Skeletal muscle satellite cell (primary cell): ENCODE results near the gene DDX50.
A peak's percentile ranks its signal among the peaks of the same experiment; 100 is the strongest.
"Not testable (repeated sequence)": the region's sequence is repeated elsewhere in the genome, so short reads cannot be mapped to it uniquely, and the experiment has no call there.

Source experiments
- H3K27me3 ChIP-seq: 2 replicates; pipeline ENCODE4 v1.7.0; 2013; ENCODE audit warnings: low read length; ENCODE audit not compliant: control insufficient read depth, insufficient read depth
- H3K36me3 ChIP-seq: 2 replicates; pipeline ENCODE4 v1.7.0; 2013; ENCODE audit warnings: mild to moderate bottlenecking, control low read depth, low read length; ENCODE audit not compliant: insufficient read depth
- H3K4me1 ChIP-seq: 2 replicates; pipeline ENCODE4 v1.7.0; 2013; ENCODE audit warnings: low read length; ENCODE audit not compliant: control insufficient read depth, insufficient read depth
- H3K4me2 ChIP-seq: 2 replicates; pipeline ENCODE4 v1.7.0; 2013; ENCODE audit warnings: mild to moderate bottlenecking, low read length
- H3K4me3 ChIP-seq: 2 replicates; pipeline ENCODE4 v1.7.0; 2013; ENCODE audit warnings: low read length
- H3K9ac ChIP-seq: 2 replicates; pipeline ENCODE4 v1.7.0; 2013; ENCODE audit warnings: mild to moderate bottlenecking, low read depth, low read length, moderate library complexity
- H3K9me3 ChIP-seq: replicated peaks from 2 replicates; pipeline ENCODE4 v1.7.0; 2013; ENCODE audit warnings: mild to moderate bottlenecking, control low read depth, low read length

DDX50 gene

GRCh38 chr10:68924593-68924992 lies 23.5 kb downstream of the DDX50 start:
- H3K27me3 ChIP-seq: no peaks in the 10 kb centered on the region
- H3K4me3 ChIP-seq: no peak overlapping the region
- no peak overlapping the region for H3K9ac ChIP-seq
- no peak overlapping the region for H3K4me2 ChIP-seq
- H3K36me3 ChIP-seq: peaks cover 6% of the 10 kb centered on the region
- H3K9me3 ChIP-seq: no peaks in the 10 kb centered on the region
- H3K4me1 ChIP-seq: peaks cover 3% of the 10 kb centered on the region

DNA sequence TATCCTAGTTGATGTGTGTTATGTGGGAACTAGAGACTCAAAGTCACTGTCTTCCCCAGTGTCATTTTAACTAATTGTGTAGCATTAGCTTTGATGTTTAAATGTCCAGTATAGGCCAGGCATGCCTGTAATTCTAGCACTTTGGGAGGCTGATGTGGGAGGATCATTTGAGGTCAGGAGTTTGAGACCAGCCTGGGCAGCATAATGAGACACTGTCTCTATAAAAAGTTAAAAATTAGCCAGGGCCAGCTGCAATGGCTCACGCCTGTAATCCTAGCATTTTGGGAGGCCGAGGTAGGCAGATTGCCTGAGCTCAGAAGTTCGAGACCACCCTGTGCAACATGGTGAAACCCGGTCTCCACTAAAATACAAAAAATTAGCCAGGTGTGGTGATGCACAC lies 24.4 kb downstream of the DDX50 start:
- no peak overlapping the region for H3K4me3 ChIP-seq
- H3K9me3 ChIP-seq: no peaks in the 10 kb centered on the region
- H3K36me3 ChIP-seq: peaks cover 6% of the 10 kb centered on the region
- peaks cover 3% of the 10 kb centered on the region for H3K4me1 ChIP-seq
- no peak overlapping the region for H3K4me2 ChIP-seq
- no peaks in the 10 kb centered on the region for H3K27me3 ChIP-seq
- H3K9ac ChIP-seq: no peak overlapping the region

DNA sequence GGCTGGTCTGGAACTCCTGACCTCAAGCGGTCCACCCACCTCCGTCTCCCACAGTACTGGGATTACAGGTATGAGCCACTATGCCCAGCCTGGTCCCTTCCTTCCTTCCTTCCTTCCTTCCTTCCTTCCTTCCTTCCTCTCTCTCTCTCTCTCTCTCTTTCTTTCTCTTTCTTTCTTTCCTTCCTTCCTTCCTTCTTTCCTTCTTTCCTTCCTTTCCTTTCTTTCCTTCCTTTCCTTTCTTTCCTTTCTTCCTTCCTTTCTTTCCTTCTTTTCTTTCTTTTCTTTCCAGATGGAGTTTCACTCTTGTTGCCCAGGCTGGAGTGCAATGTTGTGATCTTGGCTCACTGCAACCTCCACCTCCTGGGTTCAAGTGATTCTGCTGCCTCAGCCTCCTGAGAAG lies 28.0 kb downstream of the DDX50 start:
- H3K4me2 ChIP-seq, H3K27me3 ChIP-seq, H3K9ac ChIP-seq, H3K4me1 ChIP-seq, H3K4me3 ChIP-seq, H3K9me3 ChIP-seq: not testable (repeated sequence)
- peaks cover 18% of the 10 kb centered on the region for H3K36me3 ChIP-seq

- H3K9ac ChIP-seq, H3K4me1 ChIP-seq, H3K4me3 ChIP-seq, H3K9me3 ChIP-seq, H3K4me2 ChIP-seq, H3K27me3 ChIP-seq: not testable (repeated sequence)
- H3K36me3 ChIP-seq: peaks cover 22% of the 10 kb centered on the region
Measured at GRCh38 chr10:68929888-68930287, 28.8 kb downstream of the DDX50 start.

- not testable (repeated sequence) for H3K9ac ChIP-seq, H3K4me3 ChIP-seq, H3K4me1 ChIP-seq, H3K4me2 ChIP-seq, H3K27me3 ChIP-seq, H3K9me3 ChIP-seq
- peaks cover 26% of the 10 kb centered on the region for H3K36me3 ChIP-seq
Measured at GRCh38 chr10:68932860-68933259, 31.7 kb downstream of the DDX50 start.

GRCh38 chr10:68934994-68935393 lies 33.9 kb downstream of the DDX50 start:
- no peak overlapping the region for H3K4me3 ChIP-seq
- H3K9ac ChIP-seq: no peak overlapping the region
- H3K4me2 ChIP-seq: no peak overlapping the region
- peaks cover 30% of the 10 kb centered on the region for H3K36me3 ChIP-seq
- H3K9me3 ChIP-seq: no peaks in the 10 kb centered on the region
- no peaks in the 10 kb centered on the region for H3K4me1 ChIP-seq
- no peaks in the 10 kb centered on the region for H3K27me3 ChIP-seq

GRCh38 chr10:68938117-68938516 lies 37.0 kb downstream of the DDX50 start:
- Histone ChIP-seq H3K4me1 (no peaks in the 10 kb centered on the region), H3K9me3 (no peaks in the 10 kb centered on the region), H3K27me3 (no peaks in the 10 kb centered on the region), H3K4me2 (no peak overlapping the region), H3K36me3 (peaks cover 29% of the 10 kb centered on the region), H3K4me3 (no peak overlapping the region), H3K9ac (no peak overlapping the region)

GRCh38 chr10:68938884-68939283 lies 37.8 kb downstream of the DDX50 start:
- Histone ChIP-seq H3K4me2 (no peak overlapping the region), H3K9ac (no peak overlapping the region), H3K36me3 (peaks cover 32% of the 10 kb centered on the region), H3K9me3 (no peaks in the 10 kb centered on the region), H3K27me3 (no peaks in the 10 kb centered on the region), H3K4me1 (no peaks in the 10 kb centered on the region), H3K4me3 (no peak overlapping the region)

DNA sequence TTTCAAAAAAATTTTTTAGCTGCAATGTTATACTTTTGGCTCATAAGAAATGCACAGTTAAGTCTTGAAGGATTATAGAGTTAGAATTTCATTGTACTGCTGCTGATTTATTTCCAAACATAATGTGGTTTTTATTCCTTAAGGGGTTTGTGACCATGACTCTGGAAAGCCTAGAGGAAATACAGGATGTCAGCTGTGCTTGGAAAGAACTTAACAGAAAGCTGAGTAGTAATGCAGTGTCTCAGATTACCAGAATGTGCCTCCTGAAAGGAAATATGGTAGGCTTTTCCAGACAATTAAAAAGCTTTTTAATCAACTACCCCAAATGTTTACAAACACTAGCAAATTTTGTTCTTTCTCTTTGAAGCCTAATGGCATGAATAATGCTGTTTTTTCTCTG lies 39.8 kb downstream of the DDX50 start:
- not testable (repeated sequence) for H3K27me3 ChIP-seq, H3K4me1 ChIP-seq, H3K4me2 ChIP-seq, H3K9ac ChIP-seq, H3K4me3 ChIP-seq, H3K9me3 ChIP-seq
- peaks cover 28% of the 10 kb centered on the region for H3K36me3 ChIP-seq

DNA sequence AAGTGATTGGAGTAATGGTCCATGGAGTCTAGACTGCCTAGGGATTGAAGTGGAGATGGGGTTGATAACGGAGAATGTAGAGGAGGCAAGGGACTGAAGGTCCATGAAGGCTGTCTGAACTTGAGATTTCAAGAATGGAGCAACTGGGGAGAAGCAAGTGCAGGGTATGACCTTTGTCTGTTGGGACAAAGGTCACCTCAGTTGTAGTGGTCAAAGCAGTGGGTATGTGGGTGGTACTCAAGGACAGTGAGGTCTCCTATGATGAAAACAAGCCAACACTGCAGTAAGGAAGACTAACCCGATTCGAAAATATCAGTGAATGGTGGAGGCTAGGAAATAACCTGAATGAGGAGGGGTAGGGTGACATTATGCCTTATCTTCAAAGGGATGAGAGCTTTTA lies 49.5 kb downstream of the DDX50 start:
- no peaks in the 10 kb centered on the region for H3K27me3 ChIP-seq
- H3K4me2 ChIP-seq: no peak overlapping the region
- no peak overlapping the region for H3K4me3 ChIP-seq
- H3K36me3 ChIP-seq: peaks cover 49% of the 10 kb centered on the region
- H3K9ac ChIP-seq: no peak overlapping the region
- H3K9me3 ChIP-seq: no peaks in the 10 kb centered on the region
- H3K4me1 ChIP-seq: peaks cover 4% of the 10 kb centered on the region

GRCh38 chr10:68954904-68955303 lies 53.8 kb downstream of the DDX50 start:
- peak overlapping the region; percentile 96 for H3K9ac ChIP-seq
- peaks cover 20% of the 10 kb centered on the region for H3K36me3 ChIP-seq
- peak overlapping the region; percentile 86 for H3K4me2 ChIP-seq
- H3K4me3 ChIP-seq: peak overlapping the region; percentile 92
- H3K27me3 ChIP-seq: no peaks in the 10 kb centered on the region
- peaks cover 19% of the 10 kb centered on the region for H3K4me1 ChIP-seq
- no peaks in the 10 kb centered on the region for H3K9me3 ChIP-seq

- H3K27me3 ChIP-seq: no peaks in the 10 kb centered on the region
- peaks cover 19% of the 10 kb centered on the region for H3K4me1 ChIP-seq
- peak overlapping the region; percentile 96 for H3K9ac ChIP-seq
- H3K4me2 ChIP-seq: peak overlapping the region; percentile 86
- H3K36me3 ChIP-seq: peaks cover 20% of the 10 kb centered on the region
- H3K4me3 ChIP-seq: peak overlapping the region; percentile 92
- H3K9me3 ChIP-seq: no peaks in the 10 kb centered on the region
Measured at GRCh38 chr10:68955355-68955831, 54.3 kb downstream of the DDX50 start.
